HG03095 (cell line): ENCODE data around the gene LRFN4.

ENCODE experiments used
- ATAC-seq: cut with Tn5 transposase; IDR thresholded peaks from one replicate; pipeline ENCODE4 v1.9.1; 2021; ENCODE audit warnings: moderate library complexity; ENCODE audit not compliant: unreplicated experiment

LRFN4 gene

DNA sequence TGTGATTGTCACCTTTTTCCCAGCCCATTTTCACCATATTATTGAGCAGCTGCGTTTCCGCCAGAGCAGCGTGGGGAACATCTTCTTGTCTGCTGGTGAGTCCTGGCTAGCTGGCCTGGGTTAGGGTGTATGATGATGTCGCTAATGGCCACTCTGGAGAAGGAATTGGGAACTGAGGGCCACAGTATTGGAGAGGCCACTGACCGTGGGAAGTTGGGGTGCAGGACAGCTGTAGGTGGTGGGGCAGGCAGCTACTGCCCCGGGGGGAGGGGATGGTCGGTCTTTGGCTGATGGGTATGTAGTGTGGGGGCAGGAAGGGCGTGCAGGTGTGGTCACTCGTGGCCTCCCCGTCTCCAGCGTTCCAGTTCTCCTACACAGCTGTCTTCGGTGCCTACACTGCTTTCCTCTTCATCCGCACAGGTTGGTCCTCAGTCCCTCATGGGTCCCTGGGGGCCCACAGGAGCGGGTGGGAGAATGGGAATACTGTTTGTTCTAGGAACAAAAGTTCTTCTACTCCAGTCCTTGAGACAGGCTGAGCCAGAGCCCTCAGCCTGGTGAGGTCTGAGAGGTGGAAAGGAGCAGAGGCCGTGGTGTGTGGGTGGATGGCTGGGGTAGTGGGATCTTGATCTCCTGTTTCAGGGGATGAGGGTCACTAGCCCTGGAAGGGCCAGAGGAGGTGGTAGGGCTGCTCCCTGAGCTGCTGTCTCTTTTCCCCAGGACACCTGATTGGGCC lies 11.6 kb upstream of the LRFN4 start:
- no peak for ATAC-seq

- no peak for ATAC-seq
Measured at GRCh38 chr11:66845876-66846212, 11.0 kb upstream of the LRFN4 start.

DNA sequence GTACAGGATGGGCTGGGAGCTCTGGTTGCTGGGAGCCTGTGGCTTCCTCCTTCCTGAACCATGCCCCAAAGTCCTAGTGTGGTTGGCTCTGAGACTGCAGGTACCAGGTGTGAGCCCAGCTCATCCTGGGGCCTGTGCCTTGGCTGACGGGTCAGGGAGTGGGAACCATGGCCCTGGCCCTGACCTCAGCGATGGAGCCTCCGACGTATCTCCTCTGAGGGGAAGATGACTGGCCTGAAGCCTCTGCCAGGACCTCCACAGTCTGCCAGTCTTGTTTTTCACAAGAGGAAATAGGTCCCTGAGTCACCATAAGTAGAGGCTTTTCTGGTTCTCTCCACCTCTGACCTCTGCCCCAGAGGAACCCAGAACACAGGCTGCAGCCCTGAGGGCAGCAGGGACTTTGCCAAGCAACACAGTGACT lies 10.2 kb upstream of the LRFN4 start:
- ATAC-seq = no peak

DNA sequence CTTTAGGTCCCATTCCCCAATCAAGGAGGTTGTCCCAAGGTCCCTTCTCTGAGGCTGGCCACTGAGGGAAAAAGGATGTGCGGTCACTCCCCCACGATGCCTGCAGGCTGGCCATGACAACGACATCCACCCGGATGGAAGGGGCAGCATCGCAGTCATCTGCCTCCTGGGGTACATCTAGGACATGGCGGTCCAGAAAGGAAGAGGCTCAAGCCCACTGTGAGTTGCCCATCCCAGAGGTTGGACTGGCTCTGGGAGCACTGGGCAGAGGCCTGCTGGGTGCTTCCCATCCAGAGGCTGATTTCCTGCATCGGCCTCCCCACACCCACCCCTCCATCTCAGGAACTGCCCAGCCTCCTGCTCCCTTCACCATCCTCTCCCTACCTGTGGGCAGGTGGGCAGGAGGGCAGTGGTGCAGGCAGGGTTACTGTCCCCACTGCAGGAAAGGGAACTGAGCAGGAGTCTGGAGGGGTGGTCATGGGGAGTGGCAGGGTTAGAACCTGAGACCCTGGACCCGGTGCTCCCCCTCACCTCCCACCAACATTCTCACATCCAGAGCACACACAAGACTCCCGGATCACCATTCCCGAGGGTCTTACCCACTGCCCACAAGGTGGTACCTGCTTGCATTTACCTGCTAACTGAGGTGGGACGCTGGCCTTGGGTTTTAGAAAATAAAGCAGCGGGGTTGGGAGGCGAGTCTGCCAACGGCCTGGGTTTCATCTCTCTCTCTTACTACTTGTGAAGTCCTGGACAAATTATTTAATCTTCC lies 9.2 kb upstream of the LRFN4 start:
- no peak for ATAC-seq

GRCh38 chr11:66848671-66849500 lies 8.0 kb upstream of the LRFN4 start:
- no peak for ATAC-seq

- no peak for ATAC-seq
Measured at GRCh38 chr11:66849501-66850234, 7.2 kb upstream of the LRFN4 start.

DNA sequence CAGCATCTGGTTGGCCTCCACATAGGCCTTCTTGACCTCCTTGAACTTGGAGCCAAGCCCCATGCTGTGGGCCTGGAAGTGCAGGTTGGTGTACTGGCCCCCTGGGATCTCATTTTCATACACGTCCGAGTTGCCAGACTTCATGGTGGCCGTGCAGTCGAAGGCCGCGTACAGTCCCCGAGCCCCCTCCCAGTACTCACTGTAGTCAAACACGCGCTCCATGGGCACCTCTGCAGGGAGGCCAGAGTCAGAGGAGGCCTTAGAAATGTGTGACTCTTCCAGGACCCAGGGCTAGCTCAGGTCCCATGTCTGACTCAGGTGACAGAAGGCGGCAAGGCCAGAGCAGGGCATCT lies 6.7 kb upstream of the LRFN4 start:
- no peak for ATAC-seq

DNA sequence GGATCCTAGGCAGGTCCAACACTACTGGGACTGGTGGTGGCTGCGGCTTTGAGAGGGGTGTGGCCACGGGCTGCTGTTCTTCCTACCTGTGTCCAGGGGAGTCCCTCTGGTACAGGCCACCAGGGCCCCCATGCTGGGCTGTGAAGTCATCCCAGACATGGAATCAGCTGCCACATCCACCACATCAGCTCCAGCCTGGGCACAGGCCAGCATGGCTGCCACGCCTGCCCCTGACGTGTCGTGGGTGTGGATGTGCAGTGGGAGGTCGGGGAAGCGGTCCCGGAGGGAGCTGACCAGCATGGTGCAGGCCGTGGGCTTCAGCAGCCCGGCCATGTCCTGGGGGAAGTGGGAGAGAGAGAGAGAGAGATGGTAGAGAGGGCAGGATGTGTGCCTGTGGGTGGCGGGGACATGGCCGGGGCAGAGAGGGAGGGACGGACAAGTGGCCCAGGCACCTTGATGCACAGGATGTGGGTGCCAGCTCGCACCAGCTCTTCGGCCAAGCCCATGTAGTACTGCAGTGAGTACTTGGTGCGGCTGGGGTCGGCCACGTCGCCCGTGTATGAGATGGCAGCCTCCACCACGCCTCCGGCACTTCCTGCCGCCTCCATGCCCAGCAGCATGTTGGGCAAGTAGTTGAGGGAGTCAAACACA lies 6.2 kb upstream of the LRFN4 start:
- ATAC-seq = no peak

DNA sequence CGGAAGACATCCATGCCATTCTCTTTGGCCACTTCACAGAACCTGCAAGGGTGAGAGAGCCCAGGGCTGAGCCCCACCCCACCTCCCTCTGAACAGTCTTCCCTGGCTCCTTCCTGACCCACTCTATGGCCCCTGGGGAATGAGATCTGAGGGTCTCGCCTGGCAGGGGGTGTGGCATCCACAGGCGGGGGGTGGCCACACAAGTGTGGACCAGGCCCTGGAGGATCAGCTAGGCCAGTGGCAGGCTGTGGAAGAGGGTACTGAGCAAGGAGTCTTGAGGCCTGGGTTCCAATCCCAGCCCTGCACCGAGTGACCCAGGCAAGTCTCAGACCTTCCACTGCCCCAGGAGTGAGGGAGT lies 5.6 kb upstream of the LRFN4 start:
- no peak for ATAC-seq

- no peak for ATAC-seq
Measured at GRCh38 chr11:66851698-66852465, 5.0 kb upstream of the LRFN4 start.

DNA sequence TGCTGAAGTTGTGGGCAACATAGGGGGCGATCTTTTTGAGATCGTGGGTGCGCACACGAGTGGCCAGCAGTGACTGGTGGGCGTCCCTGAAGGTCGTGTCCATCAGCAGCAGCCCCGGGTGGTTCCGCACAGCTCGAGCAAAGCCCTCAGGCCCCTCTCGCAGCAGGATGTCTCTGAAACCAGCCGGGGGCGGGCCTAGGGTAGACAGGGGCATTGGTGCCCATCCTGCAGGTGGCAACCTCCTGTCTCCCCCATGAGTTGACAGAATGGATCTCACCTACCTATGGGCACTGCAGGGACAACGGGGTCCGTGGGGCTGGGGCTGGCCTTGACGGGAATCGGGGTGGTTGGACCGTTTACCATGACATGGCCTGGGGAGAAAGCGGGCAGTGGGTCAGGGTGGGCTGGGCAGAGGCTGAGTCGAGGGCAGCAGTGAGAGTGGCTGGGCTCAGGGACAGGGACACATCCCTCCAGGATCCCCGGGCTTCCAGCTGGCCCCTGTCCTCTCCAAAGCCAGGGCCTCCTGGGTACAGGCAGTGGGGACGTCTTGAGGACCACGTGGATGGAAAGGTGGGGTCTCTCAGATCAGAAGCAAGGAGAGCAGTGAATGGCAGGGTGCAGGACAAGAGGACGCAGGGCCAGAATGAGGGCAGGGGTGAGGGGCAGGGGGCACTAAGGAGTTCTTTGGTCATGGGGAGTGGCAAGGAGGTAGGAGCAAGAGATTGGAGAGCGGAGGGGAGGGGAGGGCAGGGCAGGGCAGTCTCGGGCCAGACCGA lies 4.2 kb upstream of the LRFN4 start:
- ATAC-seq = no peak

- no peak for ATAC-seq
Measured at GRCh38 chr11:66853242-66854229, 3.3 kb upstream of the LRFN4 start.

DNA sequence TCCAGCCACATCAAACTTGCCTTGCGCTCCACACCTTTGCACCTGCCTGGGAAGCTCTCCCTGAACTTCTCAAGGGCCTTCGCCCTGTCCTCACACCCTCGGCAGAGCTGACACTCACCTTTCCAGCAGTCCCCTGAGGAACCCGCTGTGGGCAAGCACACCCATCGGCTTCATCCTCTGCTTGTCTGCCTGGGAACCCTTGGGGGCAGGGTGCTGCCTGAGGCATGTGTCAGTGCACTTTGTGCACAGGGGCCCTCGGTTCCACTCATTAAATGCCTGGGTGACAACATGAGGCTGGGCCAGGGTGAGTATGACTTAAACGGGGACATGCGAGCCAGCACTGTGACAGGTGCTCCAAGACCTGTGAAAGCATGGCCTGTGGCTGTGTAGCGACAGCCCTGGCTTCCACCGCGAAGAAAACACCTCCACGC lies 2.6 kb upstream of the LRFN4 start:
- no peak for ATAC-seq

DNA sequence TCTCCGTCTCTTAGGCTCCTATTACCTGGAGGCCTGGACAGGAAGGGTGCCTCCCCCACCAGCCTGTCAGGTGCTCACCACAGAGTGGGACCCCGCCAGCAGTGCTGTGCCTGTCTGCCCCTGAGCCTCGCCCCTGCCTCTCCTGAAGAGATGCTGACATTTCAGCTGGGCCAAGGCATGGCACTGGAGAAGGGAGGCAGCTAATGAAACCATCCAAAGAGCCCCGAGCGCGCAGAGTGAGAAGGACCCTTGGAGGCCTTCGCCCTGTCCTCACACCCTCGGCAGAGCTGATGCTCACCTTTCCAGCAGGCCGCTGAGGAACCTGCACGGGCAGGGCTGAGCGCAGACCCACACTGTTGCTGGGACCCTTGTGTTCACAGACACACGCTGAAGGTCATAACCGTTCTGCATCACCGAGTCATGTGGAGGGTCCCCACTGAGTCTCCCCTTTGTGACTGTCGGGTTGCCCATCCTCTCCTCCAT lies 2.1 kb upstream of the LRFN4 start:
- ATAC-seq = no peak

GRCh38 chr11:66855574-66856495 lies 1.0 kb upstream of the LRFN4 start:
- peak; percentile 52 for ATAC-seq

DNA sequence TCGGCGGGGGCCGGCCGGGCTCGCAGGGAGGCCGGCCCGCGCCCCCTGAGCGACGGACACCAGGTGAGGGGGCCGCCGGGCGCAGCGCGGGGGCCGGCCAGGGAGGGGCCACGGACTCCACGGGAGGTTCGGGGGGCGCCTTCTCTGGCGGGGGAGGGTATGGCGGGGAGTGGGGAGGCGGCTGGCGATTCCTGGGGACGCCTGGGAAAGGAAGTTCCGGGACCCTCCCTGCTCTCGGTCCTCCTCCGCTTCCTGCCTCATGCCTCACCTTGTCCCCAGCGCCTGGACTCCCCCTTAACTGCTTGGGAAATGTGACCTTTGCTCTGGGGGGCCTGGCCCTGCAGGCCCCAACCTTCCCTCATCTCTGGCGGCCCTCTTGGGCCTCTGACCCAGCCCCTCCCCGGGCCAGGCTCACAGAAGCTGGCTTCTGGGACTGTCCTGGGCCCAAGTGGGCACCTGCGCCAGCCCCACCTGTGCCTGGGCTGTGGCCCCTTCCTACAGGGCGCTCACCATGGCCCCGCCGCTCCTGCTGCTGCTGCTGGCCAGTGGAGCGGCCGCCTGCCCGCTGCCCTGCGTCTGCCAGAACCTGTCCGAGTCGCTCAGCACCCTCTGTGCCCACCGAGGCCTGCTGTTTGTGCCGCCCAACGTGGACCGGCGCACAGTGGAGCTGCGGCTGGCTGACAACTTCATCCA lies 516 bp downstream of the LRFN4 start:
- no peak for ATAC-seq
